HG03460 (cell line): ENCODE data around the gene GTF2A1L.

Experiments used
- ATAC-seq: cut with Tn5 transposase; IDR thresholded peaks from one replicate; pipeline ENCODE4 v1.9.1; 2021; ENCODE audit not compliant: unreplicated experiment

Gene GTF2A1L

GRCh38 chr2:48728295-48728694 is 110.6 kb downstream of the GTF2A1L start:
- ATAC-seq, result no peak

GRCh38 chr2:48728840-48729239 is 111.2 kb downstream of the GTF2A1L start:
- no peak for ATAC-seq
